ENCODE results near the gene DNLZ.
A peak's percentile ranks its signal among the peaks of the same experiment; 100 is the strongest.

Gene DNLZ

GRCh38 chr9:136344544-136345280 is 18.8 kb downstream of the DNLZ start:
- no peak for DNase-seq (ENCODE audit: low read depth in 1 of 2, low spot score in 1 of 2)

DNA sequence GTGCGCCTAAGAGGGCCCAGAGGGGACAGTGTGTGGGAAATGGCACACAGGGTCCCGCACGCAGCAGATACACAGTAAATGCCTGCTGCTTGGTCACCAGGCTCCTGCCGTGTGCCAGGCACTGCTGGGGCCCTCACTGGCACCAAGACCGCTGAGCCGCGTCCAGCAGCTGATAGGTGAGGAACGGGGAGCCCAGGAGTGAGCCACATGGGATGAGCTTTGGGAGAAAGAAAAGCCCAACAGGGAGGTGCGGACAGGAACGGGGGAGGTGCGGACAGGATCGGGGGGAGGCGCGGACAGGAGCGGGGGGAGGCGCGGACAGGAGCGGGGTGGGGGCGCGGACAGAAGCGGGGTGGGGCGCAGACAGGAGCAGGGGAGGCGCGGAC is 19.7 kb downstream of the DNLZ start:
- DNase-seq (ENCODE audit: low read depth in 1 of 2, low spot score in 1 of 2): no peak

DNA sequence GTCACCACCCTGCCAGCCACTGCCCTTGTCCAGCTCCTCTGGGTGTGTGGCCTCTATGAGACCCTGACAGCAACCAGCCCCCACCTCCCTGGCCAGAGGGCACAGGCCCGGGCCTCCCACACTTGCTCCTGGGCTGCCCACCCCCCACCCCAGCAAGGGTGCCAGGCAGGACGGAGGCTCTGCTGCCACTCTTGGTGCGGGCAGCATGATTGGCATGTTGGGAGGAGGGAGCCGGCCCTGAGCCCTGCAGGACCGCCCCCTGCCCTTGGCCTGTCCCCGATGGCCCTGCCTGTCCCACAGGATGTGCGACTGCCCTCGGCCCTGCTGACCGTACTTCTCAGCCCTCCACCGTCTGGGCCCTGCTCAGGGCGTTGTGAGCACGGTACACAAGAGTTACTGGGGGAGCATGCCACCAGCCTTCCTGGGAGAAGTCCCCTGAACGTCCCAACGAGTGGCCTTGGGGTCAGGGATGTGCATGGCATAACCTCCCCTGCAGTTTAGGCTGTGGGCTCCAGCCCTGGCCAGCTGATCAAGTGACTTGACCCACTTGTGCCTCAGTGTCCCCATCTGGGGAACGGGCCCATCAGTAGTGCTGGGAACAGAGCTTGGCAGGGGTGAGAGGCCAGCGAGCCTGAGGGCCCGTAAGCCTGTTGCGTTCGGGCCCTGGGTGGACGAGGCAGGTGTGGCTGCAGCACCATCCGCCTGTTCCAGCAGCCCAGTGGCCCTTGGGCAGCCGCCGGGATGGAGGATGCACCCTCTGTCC is 20.2 kb downstream of the DNLZ start:
- no peak for DNase-seq (ENCODE audit: low read depth in 1 of 2, low spot score in 1 of 2)

DNA sequence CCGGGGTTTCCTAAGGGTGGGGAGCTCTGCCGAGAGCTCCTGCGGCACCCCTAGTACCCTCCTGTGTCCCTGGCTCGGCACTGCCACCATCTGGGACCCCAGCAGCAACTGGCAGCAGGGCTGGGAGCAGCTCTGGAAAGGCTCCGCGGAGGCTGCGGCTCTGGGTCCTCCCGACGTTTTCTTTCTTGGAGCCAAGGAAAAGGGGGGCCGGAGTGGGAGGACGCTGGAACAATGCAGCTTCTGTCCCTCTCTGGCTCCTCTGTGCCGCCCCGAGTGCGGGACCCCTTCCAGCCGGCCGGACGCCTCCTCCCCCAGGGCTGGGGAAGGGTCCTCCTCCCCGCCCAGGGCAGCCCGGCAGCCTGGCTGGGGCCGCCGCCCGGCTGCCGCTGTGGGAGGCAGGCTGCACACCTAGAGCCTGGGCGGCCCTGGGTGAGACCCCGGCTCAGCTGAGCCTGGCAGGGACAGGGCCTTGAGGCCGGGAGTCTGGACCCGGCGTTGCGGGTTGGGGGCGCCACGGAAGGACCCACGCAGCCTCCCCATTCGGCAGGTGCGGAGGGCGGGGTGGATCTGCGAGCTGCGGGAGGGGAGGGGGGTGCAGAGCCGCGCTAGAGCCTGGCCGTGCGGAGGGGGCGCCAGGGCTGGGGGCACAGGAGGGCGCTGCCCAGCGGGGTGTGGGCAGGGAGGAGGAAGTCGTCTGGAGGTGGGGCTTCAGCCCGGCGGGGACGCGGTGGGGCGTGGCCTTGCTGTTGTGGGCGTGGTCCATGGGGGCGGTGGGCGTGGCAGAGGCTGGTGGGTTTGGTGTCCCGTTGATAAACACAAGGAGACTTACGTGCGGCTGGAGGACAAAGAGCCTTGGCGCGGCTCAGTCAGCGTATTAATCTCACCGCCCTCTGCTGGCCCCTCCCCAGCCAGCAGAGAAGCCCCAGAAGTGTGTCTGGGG is 21.1 kb downstream of the DNLZ start:
- peak; percentile 42 to 43 for DNase-seq (ENCODE audit: low read depth in 1 of 2, low spot score in 1 of 2)

GRCh38 chr9:136341769-136342168 is 21.8 kb downstream of the DNLZ start:
- no peak for DNase-seq (ENCODE audit: low read depth in 1 of 2, low spot score in 1 of 2)

DNA sequence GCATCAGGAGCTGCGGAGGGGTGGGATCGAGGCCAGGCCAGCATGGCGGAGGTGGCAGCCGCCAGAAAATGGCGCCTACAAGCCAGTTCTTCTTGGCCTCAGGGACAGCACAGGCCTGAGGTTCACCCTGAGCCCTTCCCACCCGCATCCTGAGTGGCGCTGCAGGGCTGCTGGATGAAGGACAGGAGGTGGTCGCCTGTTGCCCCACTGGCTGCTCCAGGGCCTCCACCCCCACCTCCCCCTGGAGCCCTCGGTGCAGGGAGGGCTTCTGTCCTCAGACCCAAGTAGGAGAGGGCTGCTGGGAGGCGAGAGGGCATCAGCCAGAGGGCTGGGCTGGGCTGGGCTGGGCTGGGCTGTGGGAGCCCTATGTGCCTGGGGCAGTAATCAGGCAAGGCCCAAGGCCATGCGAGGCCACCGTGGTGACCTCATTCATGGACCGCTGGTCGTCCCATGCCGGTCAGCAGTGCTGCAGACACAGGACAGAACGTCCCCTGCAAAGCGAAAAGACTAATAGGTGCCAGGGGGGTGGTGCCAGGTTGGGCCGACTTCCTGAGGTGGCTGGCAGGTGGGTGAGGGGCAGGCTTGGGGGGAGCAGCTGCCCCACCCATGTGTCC is 22.4 kb downstream of the DNLZ start:
- no peak for DNase-seq (ENCODE audit: low read depth in 1 of 2, low spot score in 1 of 2)

DNA sequence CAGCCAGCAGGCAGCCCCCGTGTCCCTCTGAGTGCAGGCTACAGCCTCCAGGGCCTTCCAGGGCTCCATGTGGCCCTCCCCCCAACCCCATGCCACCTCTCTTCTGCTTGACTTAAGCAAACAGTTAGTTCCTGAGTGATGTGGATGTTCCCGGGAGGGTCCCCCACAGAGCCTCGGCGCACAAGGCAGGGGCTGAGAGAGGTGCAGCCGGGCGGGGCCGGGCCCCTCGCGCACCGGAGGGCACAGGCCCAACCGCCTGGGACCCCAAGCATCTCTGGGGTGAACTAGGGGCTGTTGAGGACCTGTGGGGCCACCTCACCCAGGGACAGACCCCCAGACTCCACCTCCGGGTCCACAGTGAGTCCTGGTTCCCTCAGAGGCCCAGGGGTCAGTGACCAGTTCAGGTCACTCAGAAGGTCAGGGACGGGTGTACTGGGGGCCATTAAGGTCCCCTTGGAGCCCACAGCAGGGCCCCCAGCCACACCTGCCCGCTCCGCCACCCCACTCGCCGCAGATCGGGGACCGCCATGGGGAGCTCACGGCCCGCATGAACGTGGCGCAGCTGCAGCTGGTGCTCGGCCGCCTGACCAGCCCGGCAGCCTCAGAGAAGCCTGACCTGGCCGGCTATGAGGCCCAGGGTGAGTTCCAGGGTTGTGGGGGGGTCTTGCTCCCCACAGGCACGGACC is 23.0 kb downstream of the DNLZ start:
- DNase-seq (ENCODE audit: low read depth in 1 of 2, low spot score in 1 of 2): no peak

DNA sequence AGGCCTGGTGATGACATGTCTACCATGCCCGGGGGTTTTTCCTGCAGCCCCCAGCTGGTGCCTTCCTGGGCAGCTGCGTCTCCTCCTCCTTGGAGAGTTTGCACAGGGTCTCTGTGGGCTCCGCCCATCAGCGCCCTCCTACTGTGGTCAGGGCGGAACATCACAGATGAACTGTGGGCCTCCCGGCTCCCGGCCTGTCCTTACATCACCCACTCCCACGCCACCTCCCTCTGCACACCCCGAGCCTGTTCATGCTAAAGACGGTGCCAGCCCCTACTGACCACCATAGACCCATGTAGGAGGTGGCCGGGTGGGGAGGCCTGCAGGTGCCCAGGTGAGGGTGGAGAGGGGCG is 23.6 kb downstream of the DNLZ start:
- no peak for DNase-seq (ENCODE audit: low read depth in 1 of 2, low spot score in 1 of 2)

DNA sequence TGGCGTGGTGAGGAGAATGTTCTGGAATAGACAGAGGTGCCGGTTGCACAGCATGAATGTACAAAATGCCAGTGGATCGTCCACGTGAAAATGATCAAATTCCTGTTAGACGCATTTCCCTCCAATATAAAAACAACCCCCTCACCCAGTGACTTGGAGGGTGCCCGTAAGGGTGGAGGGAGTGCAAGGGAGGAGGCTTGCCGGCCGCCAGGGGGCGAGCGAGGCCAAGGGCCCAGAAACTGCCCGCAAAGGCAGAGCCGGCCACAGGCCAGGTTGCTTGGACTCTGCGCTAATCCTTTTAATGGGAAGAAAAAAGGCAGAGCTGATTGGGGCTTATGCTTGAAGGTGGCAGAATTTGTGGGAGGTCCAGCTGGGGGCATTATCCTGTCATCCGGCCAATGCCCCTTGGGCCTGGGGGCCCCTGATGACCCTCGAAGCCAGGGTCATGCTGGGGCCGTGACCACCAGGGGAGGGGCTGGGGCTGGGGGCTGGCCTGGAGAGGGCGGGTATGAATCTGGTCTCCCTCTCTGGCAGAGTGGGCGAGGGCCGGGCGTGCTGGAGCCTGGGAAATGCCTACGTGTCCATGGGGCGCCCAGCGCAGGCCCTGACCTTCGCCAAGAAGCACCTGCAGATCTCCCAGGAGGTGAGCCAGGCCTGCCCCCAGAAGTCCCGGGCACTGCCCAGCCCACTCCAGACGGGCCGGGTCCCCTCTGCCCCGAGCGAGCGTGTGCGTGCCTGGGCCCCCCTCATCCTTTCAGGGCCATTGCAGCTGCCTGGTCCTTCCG is 24.2 kb downstream of the DNLZ start:
- no peak for DNase-seq (ENCODE audit: low read depth in 1 of 2, low spot score in 1 of 2)

DNA sequence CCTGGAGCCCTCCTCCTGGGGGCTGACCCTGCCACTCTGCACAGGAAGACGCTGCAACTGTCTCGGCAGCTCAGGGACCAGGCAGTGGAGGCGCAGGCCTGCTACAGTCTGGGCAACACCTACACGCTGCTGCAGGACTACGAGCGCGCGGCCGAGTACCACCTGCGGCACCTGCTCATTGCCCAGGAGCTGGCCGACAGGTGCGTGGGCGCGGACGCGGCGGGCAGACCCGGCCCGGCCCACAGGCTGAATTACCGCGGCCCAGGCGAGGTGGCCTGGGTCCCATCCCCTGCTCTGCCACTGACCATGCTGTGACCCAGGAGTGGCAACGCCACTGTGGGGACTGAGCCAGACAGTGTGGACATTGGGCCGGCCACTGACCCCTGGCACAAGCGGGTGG is 25.0 kb downstream of the DNLZ start:
- no peak for DNase-seq (ENCODE audit: low read depth in 1 of 2, low spot score in 1 of 2)

- no peak for DNase-seq (ENCODE audit: low read depth in 1 of 2, low spot score in 1 of 2)
These were observed 25.8 kb downstream of the DNLZ start for GRCh38 chr9:136337416-136338395.

DNA sequence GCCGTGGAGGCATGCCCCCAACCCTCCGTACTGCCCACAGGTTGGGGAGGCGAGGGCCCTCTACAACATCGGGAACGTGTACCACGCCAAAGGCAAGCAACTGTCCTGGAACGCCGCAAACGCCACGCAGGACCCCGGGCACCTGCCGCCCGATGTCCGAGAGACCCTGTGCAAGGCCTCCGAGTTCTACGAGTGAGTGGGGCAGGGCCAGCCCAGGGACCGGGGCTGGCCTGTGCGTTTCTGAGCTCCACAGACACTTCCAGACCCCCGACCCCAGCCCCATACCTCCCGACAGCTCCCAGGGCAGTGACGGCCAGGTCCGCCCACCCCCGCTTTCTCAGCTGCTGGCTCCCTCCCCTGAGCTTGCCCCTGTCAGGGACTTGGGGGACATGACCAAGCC is 26.7 kb downstream of the DNLZ start:
- DNase-seq (ENCODE audit: low read depth in 1 of 2, low spot score in 1 of 2): no peak

- DNase-seq (ENCODE audit: low read depth in 1 of 2, low spot score in 1 of 2): no peak
These were observed 27.2 kb downstream of the DNLZ start for GRCh38 chr9:136336156-136336870.

DNA sequence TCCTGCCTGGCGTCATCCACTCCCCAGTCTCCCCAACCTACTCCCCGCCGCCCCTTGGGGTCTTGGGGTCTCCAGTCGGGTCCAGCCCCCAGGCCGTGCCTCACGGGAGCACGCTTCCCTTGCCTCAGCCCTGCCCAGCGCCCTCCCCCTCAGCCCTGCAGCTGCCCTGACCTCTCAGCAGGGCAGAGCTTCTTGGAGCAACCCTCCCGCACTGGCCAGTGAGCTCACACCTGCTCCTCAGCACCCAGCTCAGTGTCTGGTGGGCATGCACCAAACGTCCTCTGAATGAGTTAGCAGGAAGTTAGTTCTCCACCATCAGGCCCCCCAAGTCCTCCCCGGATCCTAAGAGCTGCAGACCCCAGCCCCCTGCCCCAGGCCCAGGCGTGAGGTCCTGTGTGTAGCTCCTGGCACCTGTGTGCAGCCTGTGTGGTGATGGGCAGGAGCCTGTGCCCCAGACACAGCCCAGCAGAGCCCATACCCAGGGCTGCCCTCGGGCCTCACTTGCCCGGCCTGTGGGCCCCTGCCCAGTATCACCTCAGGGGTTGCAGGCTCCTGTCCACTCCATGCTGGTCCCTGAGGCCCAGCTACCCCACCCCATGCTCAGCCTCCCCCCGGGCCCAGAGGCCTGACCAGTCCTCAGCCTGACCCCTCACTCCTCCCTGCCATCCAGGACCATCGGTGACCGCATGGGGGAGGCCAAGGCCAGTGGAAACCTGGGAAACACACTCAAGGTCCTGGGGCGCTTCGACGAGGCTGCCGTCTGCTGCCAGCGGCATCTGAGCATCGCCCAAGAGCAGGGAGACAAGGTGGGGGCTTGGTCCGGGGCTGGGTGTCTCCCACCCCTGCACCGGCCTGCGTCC is 28.0 kb downstream of the DNLZ start:
- no peak for DNase-seq (ENCODE audit: low read depth in 1 of 2, low spot score in 1 of 2)

- no peak for DNase-seq (ENCODE audit: low read depth in 1 of 2, low spot score in 1 of 2)
These were observed 29.0 kb downstream of the DNLZ start for GRCh38 chr9:136334541-136334940.

- DNase-seq (ENCODE audit: low read depth in 1 of 2, low spot score in 1 of 2): no peak
These were observed 30.1 kb downstream of the DNLZ start for GRCh38 chr9:136333486-136333885.

DNA sequence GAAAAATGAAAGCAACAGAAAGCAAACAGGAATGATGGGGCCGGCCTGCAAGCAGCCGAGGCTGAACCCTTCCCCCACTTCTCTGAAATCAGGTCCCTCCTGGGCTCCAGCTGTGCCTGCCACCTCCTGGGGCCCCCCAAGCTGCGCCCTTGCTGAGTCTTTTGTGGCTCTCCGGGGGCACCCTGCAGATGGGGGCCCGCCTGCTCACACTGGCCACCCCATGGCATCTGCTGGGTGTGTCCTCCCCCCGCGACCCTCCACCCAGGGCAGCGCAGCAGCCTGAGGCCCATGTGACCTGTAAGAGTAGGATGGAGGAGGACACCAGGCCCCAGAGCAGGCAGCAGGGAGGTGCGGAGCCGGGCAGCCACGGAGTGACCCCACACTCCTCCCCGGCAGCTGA is 30.5 kb downstream of the DNLZ start:
- DNase-seq (ENCODE audit: low read depth in 1 of 2, low spot score in 1 of 2): no peak

Data from activated CD4-positive, alpha-beta T cell treated with anti-CD3 and anti-CD28 coated beads, Interleukin-2, amount 50 U/mL, for 24 hours (primary cell).